GM12865 (cell line): ENCODE measurements around the gene LMF1.

Source experiments
- DNase-seq: peaks from one replicate; pipeline ENCODE4 v3.0.0; 2010; ENCODE audit warnings: low read depth
- H3K4me3 ChIP-seq: 2 replicates; pipeline ENCODE4 v1.5.1; 2011; ENCODE audit warnings: mild to moderate bottlenecking, low read depth, low read length, control low read depth
- TF ChIP-seq, protein P1 (sequence below): IDR thresholded peaks from 2 replicates; pipeline ENCODE4 v1.5.1; 2011; ENCODE audit warnings: low read length, control low read depth, low read depth, inconsistent platforms; ENCODE audit not compliant: insufficient read depth; ENCODE audit errors: missing control alignments

Gene LMF1

DNA sequence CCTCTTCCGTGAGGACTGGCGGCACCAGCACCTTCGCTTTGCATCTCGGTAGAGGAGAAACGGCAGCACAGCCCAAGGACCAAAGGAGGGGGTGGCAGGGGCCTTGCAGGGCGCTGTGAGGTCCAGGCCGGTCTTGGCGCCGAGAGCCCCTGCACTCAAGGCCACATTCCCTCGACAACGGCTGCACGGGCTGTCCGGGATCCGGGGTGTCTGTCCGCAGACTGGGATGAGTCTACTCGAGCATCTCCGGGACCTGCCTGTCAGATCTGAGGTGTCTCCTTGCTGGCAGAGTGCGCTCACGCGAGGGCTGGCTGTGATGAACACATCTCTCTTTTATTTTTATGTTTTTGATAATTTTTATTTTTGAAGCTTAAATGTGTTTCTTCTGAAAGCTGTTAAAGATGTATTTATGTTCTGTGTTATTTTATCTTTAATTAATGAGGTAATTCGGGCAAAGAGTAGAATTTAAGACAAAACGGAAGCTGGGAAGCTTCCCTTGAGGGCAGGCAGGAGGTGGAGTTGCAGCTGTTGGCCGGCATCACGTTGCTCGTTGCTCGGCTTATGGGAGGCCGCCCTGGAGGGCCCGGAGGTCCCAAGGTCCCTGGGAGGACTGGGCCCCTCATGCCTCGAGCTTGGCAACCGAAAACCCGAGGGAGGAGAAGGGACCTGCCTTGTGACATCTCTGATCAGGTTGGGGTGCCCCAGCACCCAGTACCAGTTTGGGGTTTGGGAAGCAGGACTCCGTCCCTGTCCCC is 15.0 kb upstream of the LMF1 start:
- DNase-seq: no peak
- TF ChIP-seq, protein P1, sequence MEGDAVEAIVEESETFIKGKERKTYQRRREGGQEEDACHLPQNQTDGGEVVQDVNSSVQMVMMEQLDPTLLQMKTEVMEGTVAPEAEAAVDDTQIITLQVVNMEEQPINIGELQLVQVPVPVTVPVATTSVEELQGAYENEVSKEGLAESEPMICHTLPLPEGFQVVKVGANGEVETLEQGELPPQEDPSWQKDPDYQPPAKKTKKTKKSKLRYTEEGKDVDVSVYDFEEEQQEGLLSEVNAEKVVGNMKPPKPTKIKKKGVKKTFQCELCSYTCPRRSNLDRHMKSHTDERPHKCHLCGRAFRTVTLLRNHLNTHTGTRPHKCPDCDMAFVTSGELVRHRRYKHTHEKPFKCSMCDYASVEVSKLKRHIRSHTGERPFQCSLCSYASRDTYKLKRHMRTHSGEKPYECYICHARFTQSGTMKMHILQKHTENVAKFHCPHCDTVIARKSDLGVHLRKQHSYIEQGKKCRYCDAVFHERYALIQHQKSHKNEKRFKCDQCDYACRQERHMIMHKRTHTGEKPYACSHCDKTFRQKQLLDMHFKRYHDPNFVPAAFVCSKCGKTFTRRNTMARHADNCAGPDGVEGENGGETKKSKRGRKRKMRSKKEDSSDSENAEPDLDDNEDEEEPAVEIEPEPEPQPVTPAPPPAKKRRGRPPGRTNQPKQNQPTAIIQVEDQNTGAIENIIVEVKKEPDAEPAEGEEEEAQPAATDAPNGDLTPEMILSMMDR: no peak
- H3K4me3 ChIP-seq: no peak overlapping the region

DNA sequence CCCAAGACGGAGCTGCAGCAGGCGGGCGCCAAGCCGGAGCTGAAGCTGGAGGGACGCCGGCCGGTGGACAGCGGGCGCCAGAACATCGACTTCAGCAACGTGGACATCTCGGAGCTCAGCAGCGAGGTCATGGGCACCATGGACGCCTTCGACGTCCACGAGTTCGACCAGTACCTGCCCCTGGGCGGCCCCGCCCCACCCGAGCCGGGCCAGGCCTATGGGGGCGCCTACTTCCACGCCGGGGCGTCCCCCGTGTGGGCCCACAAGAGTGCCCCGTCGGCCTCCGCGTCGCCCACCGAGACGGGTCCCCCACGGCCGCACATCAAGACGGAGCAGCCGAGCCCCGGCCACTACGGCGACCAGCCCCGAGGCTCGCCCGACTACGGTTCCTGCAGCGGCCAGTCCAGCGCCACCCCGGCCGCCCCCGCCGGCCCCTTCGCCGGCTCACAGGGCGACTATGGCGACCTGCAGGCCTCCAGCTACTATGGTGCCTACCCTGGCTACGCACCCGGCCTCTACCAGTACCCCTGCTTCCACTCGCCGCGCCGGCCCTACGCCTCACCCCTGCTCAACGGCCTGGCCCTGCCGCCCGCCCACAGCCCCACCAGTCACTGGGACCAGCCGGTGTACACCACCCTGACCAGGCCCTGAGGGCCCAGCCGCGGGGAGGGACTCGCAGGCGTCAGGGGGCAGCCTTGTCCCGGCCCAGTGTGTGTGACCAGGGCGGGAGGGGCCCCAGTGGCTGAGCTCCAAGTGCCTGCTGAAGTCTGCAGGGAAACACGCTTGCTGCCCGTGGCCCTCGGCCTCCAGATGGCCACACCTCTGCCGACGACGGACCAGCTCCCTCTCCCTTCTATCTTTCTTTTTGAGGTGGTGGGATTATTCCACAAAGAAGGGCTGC is 14.2 kb upstream of the LMF1 start:
- H3K4me3 ChIP-seq: no peak overlapping the region
- TF ChIP-seq, protein P1: no peak
- DNase-seq: no peak

DNA sequence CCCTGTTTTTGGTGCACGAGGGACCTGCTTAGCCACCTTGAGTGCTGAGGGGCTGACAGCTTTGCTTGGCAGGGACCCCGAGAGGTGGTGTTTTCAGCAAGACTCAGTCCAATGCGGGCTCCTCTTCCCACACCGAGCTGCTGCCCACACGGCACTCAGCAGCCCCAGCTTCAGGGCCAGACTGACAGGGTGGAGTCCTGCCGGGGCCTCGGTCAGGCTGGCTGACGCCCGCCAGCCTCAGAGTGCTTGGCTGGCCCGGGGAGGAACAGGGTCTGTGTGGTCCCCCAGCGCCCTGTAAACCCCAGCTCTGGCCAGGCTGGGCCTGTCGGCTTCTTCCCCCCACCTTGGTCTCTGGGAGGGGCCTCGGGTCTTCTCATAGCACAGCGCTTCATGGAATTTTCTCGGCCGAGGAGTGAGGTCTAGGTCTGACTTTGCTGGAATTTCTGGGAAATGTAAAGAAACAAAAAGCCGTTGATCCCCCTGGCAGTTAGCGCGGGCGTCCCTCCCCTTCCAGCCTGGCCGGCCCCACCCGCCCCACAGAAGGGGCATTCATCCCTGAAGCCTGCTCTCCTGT is 13.4 kb upstream of the LMF1 start:
- H3K4me3 ChIP-seq: no peak overlapping the region
- TF ChIP-seq, protein P1: no peak
- no peak for DNase-seq

DNA sequence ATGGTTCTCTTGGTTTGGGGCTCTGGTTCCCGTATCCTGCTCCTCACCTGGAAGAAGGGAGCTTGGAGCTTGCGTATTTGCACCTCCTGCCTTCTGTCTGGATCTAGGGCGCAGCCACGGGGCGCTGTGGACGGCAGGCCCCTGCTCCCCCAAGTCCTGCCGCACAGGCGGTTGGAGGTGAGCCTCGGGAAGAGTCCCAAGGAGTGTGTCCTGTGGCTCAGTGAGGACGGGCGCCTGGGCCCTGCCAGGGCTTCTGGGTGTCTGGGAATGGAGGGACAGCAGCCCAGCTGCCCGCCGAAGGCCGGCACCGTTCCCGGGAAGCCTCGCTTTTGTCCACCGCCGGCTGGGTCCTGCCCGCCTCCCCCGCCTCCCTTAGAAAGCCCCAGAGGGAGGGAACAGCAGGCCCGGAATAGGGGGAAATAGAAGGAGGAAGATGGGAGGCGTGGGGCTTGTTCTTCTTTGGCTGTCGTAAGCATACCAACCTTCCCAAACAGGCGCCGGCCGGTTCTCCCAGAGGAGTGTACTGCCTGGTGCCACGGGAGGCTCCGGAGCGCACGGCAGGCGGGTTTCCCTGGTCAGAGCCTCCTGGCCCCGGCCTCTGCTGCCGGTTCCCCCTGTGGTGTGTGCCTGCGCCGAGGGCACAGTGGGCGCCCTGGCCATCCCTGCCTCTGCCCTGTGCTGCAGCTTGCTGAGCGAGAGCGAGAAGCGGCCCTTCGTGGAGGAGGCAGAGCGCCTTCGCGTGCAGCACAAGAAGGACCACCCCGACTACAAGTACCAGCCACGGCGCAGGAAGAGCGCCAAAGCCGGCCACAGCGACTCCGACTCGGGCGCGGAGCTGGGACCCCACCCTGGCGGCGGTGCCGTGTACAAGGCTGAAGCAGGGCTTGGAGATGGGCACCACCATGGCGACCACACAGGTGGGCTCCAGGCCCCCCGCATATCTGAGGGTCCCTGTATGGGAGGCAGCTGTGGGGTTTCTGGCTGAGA is 12.6 kb upstream of the LMF1 start:
- no peak for DNase-seq
- H3K4me3 ChIP-seq: no peak overlapping the region
- TF ChIP-seq, protein P1: no peak

DNA sequence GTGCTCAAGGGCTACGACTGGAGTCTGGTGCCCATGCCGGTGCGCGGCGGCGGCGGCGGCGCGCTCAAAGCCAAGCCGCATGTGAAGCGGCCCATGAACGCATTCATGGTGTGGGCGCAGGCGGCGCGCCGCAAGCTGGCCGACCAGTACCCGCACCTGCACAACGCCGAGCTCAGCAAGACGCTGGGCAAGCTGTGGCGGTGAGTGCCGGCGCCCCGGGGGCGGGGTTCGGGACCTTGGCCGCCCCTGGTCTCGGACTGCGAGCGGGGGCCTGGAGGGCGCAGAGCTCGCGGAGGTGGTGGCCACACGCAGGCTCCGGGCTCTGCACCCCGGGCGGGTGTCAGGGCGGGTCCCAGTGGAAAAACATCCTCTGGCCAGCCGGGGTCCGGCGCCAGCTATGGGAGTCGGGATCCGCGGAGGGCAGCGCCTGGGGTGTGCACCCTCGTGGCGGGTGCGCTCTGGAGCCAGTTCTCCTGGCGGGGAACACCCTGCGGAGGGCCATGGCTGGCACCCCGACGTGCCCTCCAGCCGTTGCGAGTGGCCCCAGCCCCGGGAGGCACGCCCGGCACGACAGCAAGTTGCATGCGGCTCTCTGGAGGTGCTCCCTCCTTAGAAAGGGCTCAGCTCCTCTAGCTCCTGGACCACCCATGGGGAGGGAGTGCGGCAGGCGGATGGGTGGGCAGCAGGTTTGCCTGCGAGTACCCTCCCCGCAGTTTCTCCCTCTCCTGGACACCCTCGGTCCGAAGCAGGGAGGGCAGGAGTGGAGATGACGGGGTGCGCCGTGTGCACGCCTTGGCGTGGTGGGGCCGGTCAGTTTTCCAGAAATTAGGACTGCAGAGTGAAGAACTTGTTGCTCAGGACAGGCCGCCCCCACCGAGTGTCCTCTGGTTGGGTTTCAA is 11.6 kb upstream of the LMF1 start:
- H3K4me3 ChIP-seq: no peak overlapping the region
- no peak for DNase-seq

More for the DNA sequence above, 11.6 kb upstream of the LMF1 start:
- TF ChIP-seq, protein P1: no peak
